Fibroblast of pulmonary artery (primary cell): ENCODE data around the gene GRAMD1C.
"Not testable (repeated sequence)": the region's sequence is repeated elsewhere in the genome, so short reads cannot be mapped to it uniquely, and the experiment has no call there.

Experiments used
- DNase-seq: peaks from one replicate; pipeline ENCODE4 v3.0.0-alpha.2; 2010; ENCODE audit warnings: low read depth
- H3K4me3 ChIP-seq: replicated peaks from 2 replicates; pipeline ENCODE4 v1.5.1; 2011; ENCODE audit warnings: low read depth, mild to moderate bottlenecking, control low read depth, low read length, moderate library complexity
- CTCF ChIP-seq: IDR thresholded peaks from 2 replicates; pipeline ENCODE4 v1.5.1; 2011; ENCODE audit warnings: mild to moderate bottlenecking, control low read depth, low read length, inconsistent platforms; ENCODE audit errors: missing control alignments

The GRAMD1C gene

GRCh38 chr3:113834983-113835382, 3.6 kb upstream of the GRAMD1C start:
- DNase-seq, result no peak
- TF ChIP-seq CTCF, result no peak
- H3K4me3 ChIP-seq, result no peak overlapping the region

GRCh38 chr3:113839551-113839950, 963 bp downstream of the GRAMD1C start:
- no peak for TF ChIP-seq CTCF
- peak overlapping the region; percentile 82 for H3K4me3 ChIP-seq

GRCh38 chr3:113844622-113845222, 6.1 kb downstream of the GRAMD1C start:
- no peak overlapping the region for H3K4me3 ChIP-seq
- DNase-seq, result peak; percentile 68
- TF ChIP-seq CTCF, result peak; percentile 65

More at GRCh38 chr3:113839551-113839950, 963 bp downstream of the GRAMD1C start:
- no peak for DNase-seq

GRCh38 chr3:113847247-113847646, 8.7 kb downstream of the GRAMD1C start:
- no peak overlapping the region for H3K4me3 ChIP-seq
- no peak for DNase-seq
- TF ChIP-seq CTCF, result no peak

- no peak overlapping the region for H3K4me3 ChIP-seq
- TF ChIP-seq CTCF, result no peak
- DNase-seq, result no peak
Observed at GRCh38 chr3:113847664-113848461, 9.3 kb downstream of the GRAMD1C start.

- DNase-seq, H3K4me3 ChIP-seq: not testable (repeated sequence)
Observed at GRCh38 chr3:113849071-113849470, 10.5 kb downstream of the GRAMD1C start.

- H3K4me3 ChIP-seq, DNase-seq: not testable (repeated sequence)
Observed at GRCh38 chr3:113849841-113850240, 11.3 kb downstream of the GRAMD1C start.

GRCh38 chr3:113850391-113850790, 11.8 kb downstream of the GRAMD1C start:
- not testable (repeated sequence) for H3K4me3 ChIP-seq, DNase-seq
